A172 (cell line): ENCODE measurements around the gene PIP4P1. TPM values are rescaled to one million over a fixed set of nuclear protein-coding genes. Genes with fewer than 3 reads are reported as not detected.
"Not testable (repeated sequence)": the region's sequence is repeated elsewhere in the genome, so short reads cannot be mapped to it uniquely, and the experiment has no call there.

Experiments
- DNase-seq: peaks from one replicate; pipeline ENCODE4 v3.0.0-alpha.2; 2015; ENCODE audit warnings: low spot score
- total RNA-seq: library from RNA; depleted of rRNA; stranded (reverse); fragments of >200 nt; shearing (Covaris generic); gene quantifications from 2 replicates; pipeline ENCODE4 v1.2.3, GENCODE V29; 2014; rRNA removed

Gene PIP4P1
- 13.5 and 18.7 TPM in 2 replicates for total RNA-seq

DNA sequence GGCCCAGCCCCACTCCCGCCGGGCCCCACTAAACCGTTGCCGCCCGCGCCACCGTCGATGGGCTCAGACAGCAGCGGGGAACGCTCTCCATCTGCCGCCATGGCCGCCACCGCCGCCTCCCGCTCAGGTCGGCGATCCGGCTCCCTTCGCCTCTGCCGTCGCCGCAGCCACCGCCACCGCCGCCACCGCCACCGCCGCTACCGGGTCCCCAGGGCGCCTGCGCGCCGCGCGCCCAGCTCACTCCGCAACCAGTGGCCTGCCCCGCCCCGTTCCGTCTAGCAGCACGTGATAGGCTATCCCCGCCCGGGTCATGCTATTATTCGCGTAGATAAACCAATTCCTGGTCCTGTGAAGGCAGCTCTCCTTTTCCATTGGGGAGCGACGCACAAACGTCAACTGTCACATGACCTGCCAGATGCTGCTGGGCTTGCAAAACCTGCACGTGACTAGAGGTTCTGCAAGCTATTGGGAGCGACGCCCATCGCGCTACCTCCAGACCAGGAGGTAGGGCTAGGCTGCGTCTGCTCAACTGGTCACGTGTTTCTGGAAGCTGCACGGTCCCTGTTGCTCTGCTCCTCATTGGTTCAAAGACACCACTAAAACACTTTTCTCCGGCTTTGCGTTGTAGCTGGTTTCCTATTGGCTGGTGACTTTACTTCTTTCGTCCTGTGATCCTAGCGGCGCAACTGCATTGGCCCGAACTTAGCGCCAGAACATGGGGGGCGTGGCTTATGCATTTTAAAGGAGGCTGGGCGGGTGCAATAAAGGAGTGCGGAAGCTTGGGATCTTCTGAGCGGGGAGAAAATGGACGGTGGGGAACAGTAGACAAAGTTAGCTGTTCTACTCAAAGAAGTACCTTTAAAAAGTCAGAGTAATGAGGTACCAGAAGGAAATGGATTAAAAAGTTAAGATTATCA, at the start of gene PIP4P1:
TSS of gene PIP4P1 (minus strand) at position 210 of the 917 bp plus-strand sequence. CDS start at position 101, 109 bp downstream.
- DNase-seq: peak; percentile 99

DNA sequence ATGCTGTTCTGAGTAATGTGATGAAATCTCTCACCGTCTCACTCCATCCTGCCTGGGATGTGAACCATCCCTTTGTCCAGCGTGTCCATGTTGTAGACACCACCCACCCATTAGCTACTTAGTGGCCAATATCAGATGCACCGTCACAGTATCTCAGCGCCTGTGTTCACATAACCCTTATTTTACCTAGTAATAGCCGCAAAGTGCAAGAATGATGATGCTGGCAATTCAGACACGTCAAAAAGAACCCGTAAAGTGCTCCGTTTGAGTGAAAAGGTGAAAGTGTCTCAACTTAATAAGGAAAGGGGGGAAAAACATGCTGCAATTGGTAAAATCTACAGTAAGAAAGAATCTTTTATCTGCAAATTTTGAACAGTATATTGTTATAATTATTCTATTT, 47.1 kb upstream of the PIP4P1 start:
- no peak for DNase-seq

DNA sequence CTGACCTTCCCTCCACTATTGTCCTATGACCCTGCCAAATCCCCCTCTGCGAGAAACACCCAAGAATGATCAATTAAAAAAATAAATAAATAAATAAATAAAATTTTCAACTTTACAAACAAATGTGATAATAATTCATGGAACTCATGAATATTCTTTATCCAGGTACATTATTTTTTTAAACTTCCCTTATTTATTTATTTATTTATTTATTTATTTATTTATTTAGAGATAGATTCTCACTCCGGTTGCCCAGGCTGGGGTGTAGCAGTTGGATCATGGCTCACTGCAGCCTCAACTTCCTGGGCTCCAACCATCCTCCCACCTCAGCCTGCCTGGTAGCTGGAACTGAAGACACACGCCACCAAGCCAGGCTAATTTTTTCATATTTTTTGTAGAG, 46.3 kb upstream of the PIP4P1 start:
- DNase-seq: not testable (repeated sequence)

DNA sequence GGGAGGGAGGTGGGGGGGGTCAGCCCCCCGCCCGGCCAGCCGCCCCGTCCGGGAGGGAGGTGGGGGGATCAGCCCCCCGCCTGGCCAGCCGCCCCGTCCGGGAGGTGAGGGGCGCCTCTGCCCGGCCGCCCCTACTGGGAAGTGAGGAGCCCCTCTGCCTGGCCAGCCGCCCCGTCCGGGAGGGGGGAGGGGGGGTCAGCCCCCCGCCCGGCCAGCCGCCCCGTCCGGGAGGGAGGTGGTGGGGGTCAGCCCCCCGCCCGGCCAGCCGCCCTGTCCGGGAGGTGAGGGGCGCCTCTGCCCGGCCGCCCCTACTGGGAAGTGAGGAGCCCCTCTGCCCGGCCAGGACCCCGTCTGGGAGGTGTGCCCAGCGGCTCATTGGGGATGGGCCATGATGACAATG, 45.5 kb upstream of the PIP4P1 start:
- not testable (repeated sequence) for DNase-seq

DNA sequence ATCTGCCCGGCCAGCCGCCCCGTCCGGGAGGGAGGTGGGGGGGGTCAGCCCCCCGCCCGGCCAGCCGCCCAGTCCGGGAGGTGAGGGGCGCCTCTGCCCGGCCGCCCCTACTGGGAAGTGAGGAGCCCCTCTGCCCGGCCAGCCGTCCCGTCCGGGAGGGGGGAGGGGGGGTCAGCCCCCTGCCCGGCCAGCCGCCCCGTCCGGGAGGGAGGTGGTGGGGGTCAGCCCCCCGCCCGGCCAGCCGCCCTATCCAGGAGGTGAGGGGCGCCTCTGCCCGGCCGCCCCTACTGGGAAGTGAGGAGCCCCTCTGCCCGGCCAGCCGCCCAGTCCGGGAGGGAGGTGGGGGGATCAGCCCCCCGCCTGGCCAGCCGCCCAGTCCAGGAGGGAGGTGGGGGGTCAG, 45.0 kb upstream of the PIP4P1 start:
- DNase-seq: not testable (repeated sequence)

DNA sequence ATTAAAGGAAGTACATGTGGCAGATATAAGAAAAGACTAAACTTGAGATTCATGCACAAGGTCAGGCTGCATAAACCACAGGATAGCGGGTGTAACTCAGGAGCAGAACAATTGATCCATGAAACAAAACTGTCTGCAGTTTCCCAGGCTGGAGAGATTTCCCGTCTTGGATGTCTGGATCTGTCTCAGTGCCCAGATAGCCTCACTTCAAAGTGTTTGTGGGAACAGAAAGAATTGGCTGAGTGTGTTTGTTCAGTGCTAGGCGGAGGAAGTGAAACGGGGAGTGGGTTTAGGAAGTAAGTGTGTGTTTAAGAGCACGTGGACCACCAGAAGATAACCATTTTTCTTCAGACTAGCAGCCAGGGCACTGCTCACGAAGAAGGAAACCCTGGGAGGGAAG, 42.7 kb upstream of the PIP4P1 start:
- DNase-seq: no peak

DNA sequence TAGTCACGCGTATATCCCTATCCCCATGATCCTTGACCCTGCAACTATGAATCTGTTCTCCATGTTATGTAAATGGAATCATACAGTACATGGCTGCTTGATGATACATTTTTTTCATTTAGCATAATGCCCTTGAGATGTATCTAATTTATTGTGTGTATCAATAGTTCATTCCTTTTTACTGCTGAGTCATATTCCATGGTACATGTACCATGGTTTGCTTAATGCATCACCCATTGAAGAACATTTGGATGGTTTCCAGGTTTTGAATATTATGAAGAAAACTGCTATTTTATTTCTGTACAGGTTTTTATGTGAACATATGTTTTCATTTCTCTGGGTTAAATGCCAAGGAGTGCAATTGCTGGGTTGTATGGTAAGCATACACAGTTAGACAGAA, 40.1 kb upstream of the PIP4P1 start:
- DNase-seq: no peak

DNA sequence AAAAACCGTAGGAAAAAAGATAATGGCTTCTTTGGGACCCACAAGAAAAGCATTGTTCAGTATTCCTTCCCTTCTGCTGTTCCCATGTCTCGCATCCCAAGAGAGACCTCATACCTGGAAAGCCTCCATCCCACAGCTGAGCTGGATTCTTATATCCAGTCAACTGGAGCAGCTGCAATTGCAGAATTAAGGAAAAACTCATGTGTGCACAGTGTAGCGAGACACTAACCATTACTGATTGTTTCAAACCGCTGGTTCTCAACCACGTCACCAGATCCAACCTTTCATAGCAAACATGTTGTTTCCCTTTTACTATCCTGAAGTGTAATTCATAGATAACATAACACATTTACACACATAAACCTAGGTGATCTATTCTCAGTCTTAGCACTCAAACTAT, 38.6 kb upstream of the PIP4P1 start:
- no peak for DNase-seq

DNA sequence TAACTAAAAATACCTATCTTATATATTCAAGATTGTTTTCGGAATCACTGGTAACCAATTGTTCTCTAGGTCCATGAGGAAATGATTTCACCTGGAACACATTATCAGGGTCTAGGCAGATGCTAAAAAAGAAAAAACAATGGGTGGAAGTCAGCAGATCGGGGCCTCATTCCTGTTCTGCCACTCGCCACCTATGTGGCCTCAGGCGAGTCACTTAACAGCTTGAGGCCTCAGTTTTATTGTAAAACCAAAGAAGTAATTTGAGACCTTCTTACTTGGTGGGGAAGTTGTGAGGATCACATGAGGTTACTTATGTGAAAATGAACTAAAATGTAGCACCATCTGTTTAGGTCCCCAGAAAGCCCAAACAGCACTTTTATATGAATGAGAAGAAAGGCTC, 37.9 kb upstream of the PIP4P1 start:
- DNase-seq: no peak

DNA sequence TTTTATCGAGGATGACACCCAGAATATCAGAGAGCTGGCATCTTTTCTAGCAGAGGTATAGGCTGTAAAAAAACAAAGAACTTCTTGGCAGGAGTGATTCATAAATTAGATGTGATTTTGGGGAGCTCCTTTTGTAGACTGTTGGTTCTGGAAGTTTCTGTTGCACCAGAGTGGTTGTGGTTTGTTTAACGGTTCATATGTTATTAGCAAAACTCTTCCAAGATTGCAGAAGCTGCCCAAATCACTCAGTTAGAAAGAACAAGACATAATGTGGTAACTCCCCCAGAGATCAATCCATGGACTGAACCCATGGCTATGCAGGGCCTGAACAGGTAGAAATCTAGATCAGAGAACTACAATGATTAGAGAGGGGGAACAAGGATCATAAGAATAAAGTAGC, 37.4 kb upstream of the PIP4P1 start:
- DNase-seq: no peak

DNA sequence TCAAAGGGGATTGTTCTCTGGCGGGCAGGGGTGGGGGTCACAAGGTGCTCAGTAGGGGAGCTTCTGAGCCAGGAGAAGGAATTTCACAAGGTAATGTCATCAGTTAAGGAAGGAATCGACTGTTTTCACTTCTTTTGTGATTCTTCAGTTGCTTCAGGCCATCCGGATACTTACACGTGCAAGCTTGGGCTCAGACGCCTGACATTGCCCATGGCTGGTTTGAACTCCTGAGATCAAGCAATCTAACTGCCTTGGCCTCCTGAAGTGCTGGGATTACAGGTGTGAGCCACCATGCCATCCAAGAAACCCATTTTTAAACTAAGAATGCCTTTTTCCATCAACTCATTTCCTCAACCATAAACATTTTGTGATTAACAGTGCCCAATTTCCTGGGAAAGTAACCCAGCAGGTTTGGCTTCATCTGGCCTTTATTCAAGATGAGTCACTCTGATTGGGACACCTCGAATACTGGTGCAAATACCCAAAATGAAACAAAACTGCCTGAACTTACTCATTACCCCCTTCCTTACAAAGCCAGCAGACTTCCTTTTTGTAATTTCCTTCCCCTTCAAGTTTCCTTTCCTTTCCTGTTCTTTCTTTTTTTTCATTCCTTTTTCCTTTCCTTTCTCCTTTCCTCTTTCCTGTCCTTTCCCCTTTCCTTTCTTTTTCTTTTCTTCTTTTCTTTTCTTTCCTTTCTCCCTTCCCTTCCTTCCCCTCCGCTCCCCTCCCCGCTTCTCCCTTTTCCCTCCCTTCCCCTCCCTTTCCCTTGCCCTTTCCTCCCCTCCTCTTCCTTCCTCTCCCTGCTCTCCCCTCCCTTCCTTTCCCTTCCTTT, 33.9 kb upstream of the PIP4P1 start:
- DNase-seq: peak; percentile 32

DNA sequence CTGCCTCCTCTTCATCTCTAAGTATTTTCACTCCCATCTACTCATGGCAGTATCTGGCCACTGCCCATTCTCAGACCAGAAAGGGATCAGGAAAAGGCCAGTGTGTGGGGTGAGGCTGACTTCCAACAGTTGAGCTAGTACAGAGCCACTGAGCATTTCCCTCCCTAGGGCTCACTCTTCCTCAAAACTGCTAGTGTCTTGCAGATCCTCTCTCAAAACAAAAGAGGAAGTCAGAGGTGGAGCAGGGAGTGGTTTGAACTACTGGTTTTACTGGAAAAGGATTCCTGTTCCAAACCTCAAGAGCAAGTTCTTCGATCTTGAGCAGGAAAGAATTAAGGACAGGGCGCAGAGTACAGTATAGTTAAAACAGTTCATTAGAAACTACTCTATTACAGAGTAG, 32.4 kb upstream of the PIP4P1 start:
- no peak for DNase-seq

DNA sequence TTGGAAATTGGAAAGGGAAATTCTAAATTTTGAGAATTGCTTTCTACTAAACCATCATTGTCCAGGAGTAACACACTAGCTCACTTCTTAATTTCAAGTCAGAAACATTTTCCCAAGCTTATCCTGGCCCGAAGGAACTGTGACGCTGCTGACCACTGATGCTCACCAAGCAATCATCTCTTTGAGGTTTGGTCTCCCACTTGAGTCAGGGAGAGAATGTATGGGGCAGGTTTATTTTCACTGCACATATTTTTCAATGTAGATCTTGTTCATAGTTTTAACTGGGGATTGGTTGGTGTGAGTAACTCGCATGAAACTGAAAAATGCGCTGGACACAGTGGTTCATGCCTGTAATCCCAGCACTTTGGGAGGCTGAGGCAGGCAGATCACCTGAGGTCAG, 31.3 kb upstream of the PIP4P1 start:
- no peak for DNase-seq

DNA sequence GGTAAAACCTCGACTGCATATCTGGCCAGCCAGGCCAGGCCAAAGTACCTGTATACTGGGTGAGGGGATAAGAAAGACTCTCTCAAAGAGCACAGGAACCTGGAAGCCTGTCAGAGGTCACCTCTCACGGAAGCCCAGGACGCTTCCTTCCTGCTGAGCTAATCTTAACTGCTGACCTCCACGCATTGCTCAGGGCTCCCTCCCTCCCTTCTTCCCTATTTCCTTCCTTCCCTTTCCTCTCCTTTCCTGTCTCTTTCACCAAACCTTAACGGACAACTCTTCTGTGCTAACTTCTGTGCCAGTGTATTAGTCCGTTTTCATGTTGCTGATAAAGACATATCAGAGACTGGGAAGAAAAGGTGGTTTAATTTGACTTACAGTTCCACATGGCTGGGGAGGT, 29.3 kb upstream of the PIP4P1 start:
- no peak for DNase-seq

DNA sequence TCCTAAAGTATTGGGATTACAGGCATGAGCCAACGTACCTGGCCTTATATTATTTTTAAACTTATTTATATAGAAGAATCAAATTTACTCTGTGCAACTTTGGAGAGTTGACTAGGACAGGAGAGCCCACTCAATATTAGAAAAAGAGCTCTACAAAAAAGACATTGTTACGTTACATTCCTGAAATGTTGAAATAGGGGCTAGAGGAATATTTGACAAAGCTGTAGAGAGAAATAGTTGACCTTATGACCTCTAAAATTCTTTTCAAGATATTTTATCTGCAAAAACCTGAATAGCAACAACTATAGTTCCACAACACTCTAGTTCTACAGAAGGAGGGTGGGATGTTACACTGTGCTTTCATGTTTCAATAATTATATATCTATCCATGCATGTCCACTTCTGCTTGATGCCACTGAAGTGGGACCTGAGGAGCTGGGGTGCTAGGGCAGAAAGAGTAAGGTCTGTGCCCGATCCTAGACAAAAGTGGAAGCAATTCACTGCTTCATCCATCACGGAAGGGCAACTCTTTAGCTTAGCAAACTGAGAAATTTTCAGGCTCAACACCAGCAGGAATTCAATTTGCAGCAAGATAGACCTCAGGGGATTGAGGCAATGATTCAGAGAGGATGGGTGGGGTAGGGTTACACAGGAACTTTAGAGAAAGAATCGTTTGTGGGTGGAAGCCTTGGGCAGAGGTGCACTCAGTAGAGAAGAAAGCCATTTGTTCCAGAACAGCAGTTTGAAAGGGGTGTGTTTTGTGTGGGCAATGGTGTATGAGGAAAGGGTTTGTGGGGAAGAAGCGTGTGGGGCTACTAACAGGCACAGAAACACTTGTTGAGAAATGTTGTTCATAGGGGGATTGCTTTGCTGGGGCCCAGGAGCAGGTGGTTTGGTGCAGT, 28.1 kb upstream of the PIP4P1 start:
- DNase-seq: no peak

DNA sequence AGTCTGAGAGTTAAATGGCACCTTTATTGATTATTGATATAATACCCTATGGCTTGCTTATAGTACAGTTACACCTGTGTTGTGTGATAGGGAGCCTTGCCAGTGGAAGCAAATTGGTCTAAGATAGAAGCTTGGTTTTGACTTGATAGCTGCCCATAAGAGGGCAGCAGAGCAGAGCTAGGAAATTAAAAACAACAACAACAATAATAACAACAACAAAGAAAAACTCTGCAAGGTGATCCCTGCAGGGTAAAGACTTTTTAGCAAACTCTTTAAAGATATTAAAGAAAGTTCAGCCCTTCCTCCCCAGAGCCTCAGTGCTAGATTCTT, 26.1 kb upstream of the PIP4P1 start:
- DNase-seq: no peak

DNA sequence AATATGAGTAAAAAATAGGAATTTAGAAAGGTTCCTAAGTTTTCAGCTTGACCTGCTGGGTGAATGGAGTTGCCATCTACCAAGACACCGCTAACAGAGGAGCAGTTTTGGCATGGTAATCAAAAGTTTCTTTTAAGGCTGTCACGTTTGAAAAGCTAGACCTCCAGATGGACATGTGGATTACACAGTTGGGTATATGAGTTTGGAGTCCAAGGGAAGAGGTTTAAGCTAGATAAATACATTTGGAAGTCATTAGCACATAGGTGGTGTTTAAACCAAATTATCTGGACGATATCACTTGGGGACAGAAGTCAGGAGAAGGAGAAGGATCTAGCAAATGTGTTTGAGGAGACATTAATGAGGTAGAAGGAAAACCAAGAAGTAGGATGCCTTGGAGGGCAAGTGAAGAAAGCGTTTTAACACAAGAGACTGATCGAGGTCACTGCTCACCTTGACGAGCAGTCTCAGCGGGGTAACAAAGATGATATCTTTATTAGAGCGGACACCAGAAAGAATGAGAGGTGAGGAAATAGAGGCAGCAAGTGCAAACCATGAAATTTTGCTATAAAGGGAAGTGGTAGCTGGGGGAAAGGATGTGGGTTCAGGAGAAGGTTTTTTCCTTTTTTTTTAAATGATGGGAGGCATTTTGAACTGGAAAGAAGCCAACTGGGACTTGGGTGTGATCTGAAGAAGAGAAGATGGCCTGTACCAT, 25.6 kb upstream of the PIP4P1 start:
- no peak for DNase-seq

DNA sequence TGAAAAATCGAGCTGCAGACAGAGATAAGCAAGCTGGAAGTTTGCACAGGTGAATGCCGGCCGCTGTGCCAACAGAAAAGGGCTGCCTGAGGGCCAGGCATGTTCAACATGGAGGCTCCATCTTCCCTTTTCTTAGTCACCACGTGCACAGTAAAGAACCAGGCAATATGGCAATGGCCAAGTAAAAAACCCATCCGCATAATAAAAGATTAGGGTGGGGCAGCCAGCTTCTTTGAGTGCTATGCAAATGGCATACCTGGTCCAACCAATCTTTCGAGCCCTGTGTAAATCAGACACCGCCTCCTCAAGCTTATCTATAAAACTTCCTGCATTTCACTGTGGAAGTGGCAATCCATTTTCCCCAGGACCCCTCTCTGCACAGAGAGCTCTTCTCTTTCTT, 24.7 kb upstream of the PIP4P1 start:
- no peak for DNase-seq

DNA sequence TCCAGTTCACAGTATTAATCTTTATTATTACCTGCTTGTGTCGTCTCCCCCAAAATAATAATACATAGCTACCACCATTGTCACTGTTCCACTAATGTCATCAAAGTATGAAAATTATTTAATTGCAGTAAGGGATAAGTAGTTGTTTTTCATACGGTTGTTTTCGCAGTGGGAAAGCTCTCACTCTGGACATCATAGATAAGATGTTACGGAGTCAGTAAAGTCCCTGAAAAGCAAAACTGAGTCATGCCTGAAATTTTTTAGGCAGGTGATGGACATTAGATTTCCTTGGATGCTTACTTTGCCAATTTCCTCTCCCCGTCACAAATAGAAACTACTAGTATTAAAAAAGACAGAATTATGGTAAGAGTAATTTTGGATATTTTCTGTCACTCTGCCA, 21.1 kb upstream of the PIP4P1 start:
- no peak for DNase-seq

DNA sequence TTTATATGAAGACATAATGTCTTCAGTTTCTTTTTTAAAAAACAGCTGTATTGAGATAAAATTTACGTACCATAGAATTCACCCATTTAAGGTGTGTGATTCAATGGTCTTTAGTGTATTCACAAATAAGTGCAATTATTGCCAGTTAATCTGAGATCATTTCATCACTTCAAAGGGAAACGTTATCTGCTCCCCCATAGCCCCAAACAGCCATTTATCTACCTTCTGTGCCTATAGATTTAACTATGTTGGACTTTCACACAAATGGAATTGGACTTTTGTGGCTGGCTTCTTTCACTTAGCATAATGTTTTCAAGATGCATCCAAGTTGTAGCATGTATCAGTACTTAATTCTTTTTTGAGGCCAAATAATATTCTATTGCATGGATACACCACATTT, 17.7 kb upstream of the PIP4P1 start:
- no peak for DNase-seq

DNA sequence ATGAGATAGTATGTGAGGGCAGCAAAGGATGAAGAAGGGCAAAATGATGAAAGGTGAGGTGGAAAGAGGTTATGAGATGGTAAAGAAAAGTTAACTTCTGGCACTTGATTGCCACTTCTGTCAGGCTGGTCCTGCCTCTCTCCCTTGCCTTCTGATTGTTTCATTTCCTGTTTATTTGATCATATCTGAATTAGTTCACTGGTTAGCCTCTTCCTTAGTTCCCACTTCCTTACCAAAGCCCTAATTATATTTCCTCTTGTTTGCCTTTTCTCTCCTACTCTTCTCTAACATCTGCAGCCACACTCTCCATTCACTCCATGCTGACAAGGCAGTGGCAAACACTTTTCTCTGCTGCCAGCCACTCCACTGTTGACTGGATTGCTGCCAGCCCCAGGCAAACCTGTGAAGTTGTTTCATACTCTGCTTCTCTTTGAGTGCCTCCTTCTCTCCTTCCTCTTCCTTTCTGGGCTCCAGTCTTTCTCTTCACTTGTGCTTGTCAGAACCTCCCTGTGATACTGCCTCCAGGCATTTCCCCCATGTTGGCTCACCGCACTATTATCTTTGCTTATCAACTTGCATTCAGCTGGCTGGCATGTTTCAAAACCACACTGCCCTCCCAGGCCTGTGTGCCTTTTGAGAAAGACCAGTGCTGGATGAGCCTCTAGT, 16.1 kb upstream of the PIP4P1 start:
- DNase-seq: peak; percentile 71
